BLaER1 (cell line): Measurements from ENCODE around the gene ZNF236.

Experiments
- H3K27ac ChIP-seq: shearing (Covaris generic); formaldehyde crosslinking; 2 replicates; pipeline ENCODE4 v1.8.1; 2022
- H3K27me3 ChIP-seq: shearing (Covaris generic); formaldehyde crosslinking; 2 replicates; pipeline ENCODE4 v1.8.1; 2022
- H3K36me3 ChIP-seq: shearing (Covaris generic); formaldehyde crosslinking; 2 replicates; pipeline ENCODE4 v1.8.1; 2022
- H3K4me1 ChIP-seq: shearing (Covaris generic); formaldehyde crosslinking; 2 replicates; pipeline ENCODE4 v1.8.1; 2022
- H3K4me2 ChIP-seq: shearing (Covaris generic); formaldehyde crosslinking; 2 replicates; pipeline ENCODE4 v1.8.1; 2022
- H3K4me3 ChIP-seq: shearing (Covaris generic); formaldehyde crosslinking; 2 replicates; pipeline ENCODE4 v1.8.1; 2022
- H3K9ac ChIP-seq: shearing (Covaris generic); formaldehyde crosslinking; 2 replicates; pipeline ENCODE4 v1.8.1; 2022
- H3K9me3 ChIP-seq: shearing (Covaris generic); formaldehyde crosslinking; 2 replicates; pipeline ENCODE4 v1.8.1; 2022
- H4K20me1 ChIP-seq: shearing (Covaris generic); formaldehyde crosslinking; 2 replicates; pipeline ENCODE4 v1.8.1; 2022
- Cebpa-rat ChIP-seq: shearing (Covaris generic); IDR thresholded peaks from 2 replicates; pipeline ENCODE4 v1.8.1; 2022

The ZNF236 gene

DNA sequence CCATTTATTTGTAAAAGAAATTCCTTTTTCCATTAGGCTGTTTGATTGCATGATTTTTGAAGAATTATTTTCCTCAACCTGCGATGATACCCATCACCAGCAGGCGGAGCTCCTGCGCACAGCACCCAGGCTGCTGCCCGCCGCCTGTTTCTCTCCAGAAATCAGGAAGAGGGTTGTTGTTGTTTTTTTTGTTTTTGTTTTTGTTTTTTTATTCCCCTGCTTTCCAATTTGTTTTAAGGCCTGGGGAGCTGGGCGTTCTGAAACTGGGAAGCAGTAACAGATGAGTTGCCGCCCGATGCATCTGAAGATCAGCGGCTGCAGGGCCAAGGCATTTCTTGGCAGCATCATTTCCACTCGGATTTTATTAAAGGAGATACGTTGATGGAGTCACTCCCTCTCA lies 178.2 kb downstream of the ZNF236 start:
- H3K9me3 ChIP-seq = no peaks in the 10 kb centered on the region
- no peak overlapping the region for H3K27ac ChIP-seq
- H3K9ac ChIP-seq = no peak overlapping the region
- no peak overlapping the region for H3K4me3 ChIP-seq
- TF ChIP-seq Cebpa-rat = no peak
- peak overlapping the region; percentile 46 for H3K4me2 ChIP-seq
- peaks cover 33% of the 10 kb centered on the region for H3K4me1 ChIP-seq
- H3K27me3 ChIP-seq = peaks cover 3% of the 10 kb centered on the region; the same call in 1 of the 2 replicates
- no peaks in the 10 kb centered on the region for H4K20me1 ChIP-seq
- peaks cover 3% of the 10 kb centered on the region; the same call in 1 of the 2 replicates for H3K36me3 ChIP-seq

GRCh38 chr18:77001041-77001440 lies 178.7 kb downstream of the ZNF236 start:
- TF ChIP-seq Cebpa-rat = no peak
- peaks cover 38% of the 10 kb centered on the region for H3K4me1 ChIP-seq
- H3K36me3 ChIP-seq = peaks cover 8% of the 10 kb centered on the region
- no peak overlapping the region for H3K4me2 ChIP-seq
- peaks cover 4% of the 10 kb centered on the region; the same call in 1 of the 2 replicates for H3K27me3 ChIP-seq
- no peaks in the 10 kb centered on the region for H4K20me1 ChIP-seq
- no peak overlapping the region for H3K27ac ChIP-seq
- H3K9ac ChIP-seq = no peak overlapping the region
- no peak overlapping the region for H3K4me3 ChIP-seq
- H3K9me3 ChIP-seq = no peaks in the 10 kb centered on the region

DNA sequence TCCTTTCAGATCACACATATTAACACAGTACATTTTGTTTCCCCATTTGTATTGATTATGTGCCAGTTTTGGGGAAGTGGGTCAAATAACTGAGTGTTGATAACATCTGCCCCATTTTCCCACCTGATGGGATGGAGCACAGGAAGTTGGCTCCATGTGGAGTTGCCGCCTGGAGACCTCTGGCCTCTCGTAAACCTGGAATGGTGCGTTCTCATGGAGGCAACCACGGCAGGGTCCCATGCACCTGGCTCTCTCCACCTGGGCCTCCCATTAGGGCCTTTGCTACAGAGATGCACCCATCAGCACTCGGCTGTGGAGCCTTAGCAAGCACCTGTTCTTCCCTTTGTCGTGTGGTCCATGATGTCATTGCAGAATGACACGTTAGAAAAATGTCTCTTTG lies 179.6 kb downstream of the ZNF236 start:
- no peak for TF ChIP-seq Cebpa-rat
- Histone ChIP-seq H3K4me2 (no peak overlapping the region), H3K4me1 (peaks cover 42% of the 10 kb centered on the region), H3K9me3 (no peaks in the 10 kb centered on the region), H4K20me1 (no peaks in the 10 kb centered on the region), H3K27ac (no peak overlapping the region), H3K36me3 (peaks cover 17% of the 10 kb centered on the region), H3K4me3 (no peak overlapping the region), H3K27me3 (peaks cover 4% of the 10 kb centered on the region; the same call in 1 of the 2 replicates), H3K9ac (no peak overlapping the region)

GRCh38 chr18:77002496-77002895 lies 180.1 kb downstream of the ZNF236 start:
- no peaks in the 10 kb centered on the region for H3K9me3 ChIP-seq
- H3K4me2 ChIP-seq = no peak overlapping the region
- no peak overlapping the region for H3K4me3 ChIP-seq
- no peak overlapping the region for H3K27ac ChIP-seq
- TF ChIP-seq Cebpa-rat = no peak
- H4K20me1 ChIP-seq = no peaks in the 10 kb centered on the region
- H3K27me3 ChIP-seq = peaks cover 4% of the 10 kb centered on the region; the same call in 1 of the 2 replicates
- peaks cover 17% of the 10 kb centered on the region for H3K36me3 ChIP-seq
- H3K9ac ChIP-seq = no peak overlapping the region
- H3K4me1 ChIP-seq = peaks cover 42% of the 10 kb centered on the region

- Histone ChIP-seq H3K27ac (no peak overlapping the region), H3K9ac (no peak overlapping the region), H3K36me3 (peaks cover 20% of the 10 kb centered on the region)
Observed at GRCh38 chr18:77003316-77003715, 181.0 kb downstream of the ZNF236 start.

DNA sequence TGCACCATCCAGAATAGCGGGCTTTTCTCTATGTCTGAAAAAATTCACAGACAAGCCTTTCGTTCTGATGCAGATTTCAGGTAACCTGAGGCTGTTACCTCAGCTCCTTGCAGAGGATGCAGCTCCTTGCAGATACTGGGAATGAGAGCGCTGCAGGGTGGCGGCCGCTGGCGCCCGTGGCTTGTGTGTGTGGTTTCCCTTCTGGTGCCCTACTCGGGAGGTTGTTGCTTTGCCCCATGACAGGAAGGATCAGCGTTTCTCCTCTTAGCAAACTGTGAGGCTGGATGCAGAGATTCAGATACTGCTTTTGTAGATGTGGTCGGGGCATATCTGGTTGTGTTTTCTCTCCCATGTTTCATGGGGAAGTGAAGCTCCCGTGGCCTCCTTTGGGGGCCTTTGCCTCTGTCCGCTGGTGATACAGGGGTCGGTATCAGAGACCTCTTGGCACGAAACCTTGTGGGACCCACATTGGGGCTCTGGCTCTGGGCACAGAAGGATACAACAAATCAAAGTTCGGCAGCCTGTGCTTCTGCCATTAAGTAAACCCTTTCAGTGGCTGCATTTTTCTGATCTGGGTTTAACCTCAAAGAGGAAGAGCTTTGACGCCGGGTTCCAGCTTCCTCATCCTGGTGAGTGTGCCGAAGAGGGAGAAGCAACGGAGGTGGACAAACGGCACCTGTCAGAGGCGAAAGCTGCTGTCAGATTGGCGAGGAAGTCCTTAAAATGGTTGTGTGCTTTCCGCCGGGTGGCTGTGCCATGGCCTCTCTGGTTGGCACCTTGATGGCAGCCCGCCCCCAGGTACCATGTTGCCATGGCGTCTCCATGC lies 182.4 kb downstream of the ZNF236 start:
- H3K9me3 ChIP-seq = no peaks in the 10 kb centered on the region
- H3K27ac ChIP-seq = peak overlapping the region; percentile 48; the same call in 1 of the 2 replicates
- peaks cover 20% of the 10 kb centered on the region for H4K20me1 ChIP-seq
- H3K4me1 ChIP-seq = peaks cover 60% of the 10 kb centered on the region
- no peak for TF ChIP-seq Cebpa-rat
- peak overlapping the region; percentile 85 for H3K4me2 ChIP-seq
- peaks cover 4% of the 10 kb centered on the region; the same call in 1 of the 2 replicates for H3K27me3 ChIP-seq
- peaks cover 31% of the 10 kb centered on the region for H3K36me3 ChIP-seq
- peak overlapping the region; percentile 30; the same call in 1 of the 2 replicates for H3K9ac ChIP-seq
- no peak overlapping the region for H3K4me3 ChIP-seq

More at GRCh38 chr18:77003316-77003715, 181.0 kb downstream of the ZNF236 start:
- H3K4me3 ChIP-seq = no peak overlapping the region
- TF ChIP-seq Cebpa-rat = no peak
- no peak overlapping the region for H3K4me2 ChIP-seq
- H3K4me1 ChIP-seq = peaks cover 46% of the 10 kb centered on the region
- peaks cover 5% of the 10 kb centered on the region for H4K20me1 ChIP-seq
- no peaks in the 10 kb centered on the region for H3K9me3 ChIP-seq
- H3K27me3 ChIP-seq = peaks cover 4% of the 10 kb centered on the region; the same call in 1 of the 2 replicates

- Histone ChIP-seq H3K4me1 (peaks cover 65% of the 10 kb centered on the region), H3K27me3 (peaks cover 4% of the 10 kb centered on the region; the same call in 1 of the 2 replicates), H3K4me2 (peak overlapping the region; percentile 85), H3K9me3 (no peaks in the 10 kb centered on the region), H3K27ac (no peak overlapping the region), H3K36me3 (peaks cover 31% of the 10 kb centered on the region), H4K20me1 (peaks cover 29% of the 10 kb centered on the region), H3K4me3 (no peak overlapping the region), H3K9ac (no peak overlapping the region)
- TF ChIP-seq Cebpa-rat = no peak
Observed at GRCh38 chr18:77005651-77006195, 183.4 kb downstream of the ZNF236 start.

- Histone ChIP-seq H3K4me3 (no peak overlapping the region), H3K9me3 (no peaks in the 10 kb centered on the region), H4K20me1 (peaks cover 37% of the 10 kb centered on the region), H3K9ac (no peak overlapping the region), H3K4me2 (no peak overlapping the region; the same call in 1 of the 2 replicates), H3K27me3 (peaks cover 4% of the 10 kb centered on the region; the same call in 1 of the 2 replicates), H3K27ac (no peak overlapping the region), H3K36me3 (peaks cover 39% of the 10 kb centered on the region), H3K4me1 (peaks cover 67% of the 10 kb centered on the region)
- TF ChIP-seq Cebpa-rat = 0 out of 2 replicates have a peak, but pooled peaks have one; percentile 47
Observed at GRCh38 chr18:77006305-77007175, 184.2 kb downstream of the ZNF236 start.

DNA sequence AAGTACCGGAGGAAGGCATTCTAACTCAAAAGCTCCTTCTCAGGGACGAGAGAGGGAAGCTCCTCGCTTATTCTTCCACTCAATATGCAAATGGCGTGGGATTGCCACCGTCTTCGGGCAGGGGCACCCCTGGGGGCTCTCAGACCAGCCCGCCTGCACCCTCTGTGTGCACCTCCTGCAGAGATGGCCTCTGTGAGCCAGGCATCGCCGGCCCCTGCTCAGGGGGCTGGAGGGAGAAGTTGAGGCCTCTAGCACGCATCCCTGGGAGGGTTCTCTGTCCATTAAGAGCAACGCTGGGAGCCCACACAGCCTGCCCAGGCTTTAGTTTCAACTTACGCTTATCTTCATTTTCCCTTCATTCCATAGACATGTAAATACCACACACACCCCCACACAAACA lies 184.9 kb downstream of the ZNF236 start:
- Histone ChIP-seq H3K4me1 (peaks cover 74% of the 10 kb centered on the region), H3K36me3 (peaks cover 46% of the 10 kb centered on the region), H3K4me3 (no peak overlapping the region), H3K9ac (no peak overlapping the region), H3K27ac (no peak overlapping the region), H3K4me2 (peak overlapping the region; percentile 4; the same call in 1 of the 2 replicates), H3K9me3 (no peaks in the 10 kb centered on the region), H3K27me3 (peaks cover 4% of the 10 kb centered on the region; the same call in 1 of the 2 replicates), H4K20me1 (peaks cover 44% of the 10 kb centered on the region)
- no peak for TF ChIP-seq Cebpa-rat
